ENCODE measurements around the gene TSPAN15.

Gene TSPAN15

GRCh38 chr10:69466158-69466490 lies 14.9 kb downstream of the TSPAN15 start:
- no peak for DNase-seq (ENCODE audit: low read depth)

DNA sequence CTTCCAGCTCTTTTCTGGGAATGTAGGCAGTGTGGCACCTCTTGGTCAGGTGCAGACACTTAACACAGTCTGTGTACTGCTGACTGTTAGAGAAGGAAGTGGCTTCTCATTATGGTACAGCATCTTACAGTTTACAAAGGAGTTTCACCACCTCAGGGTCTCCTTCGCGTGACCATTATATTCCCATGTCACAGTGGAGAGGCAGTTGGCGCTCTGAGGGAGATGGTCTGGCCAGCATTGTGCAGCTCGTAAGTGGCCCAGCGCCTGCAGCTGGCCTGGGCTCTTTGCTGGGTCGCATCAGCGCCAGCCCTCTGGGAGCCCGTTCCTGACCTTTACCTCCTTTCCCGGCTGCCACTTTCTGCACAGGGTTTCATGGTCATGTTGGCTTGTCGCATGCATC lies 15.4 kb downstream of the TSPAN15 start:
- DNase-seq (ENCODE audit: low read depth): no peak

GRCh38 chr10:69467928-69468750 lies 16.9 kb downstream of the TSPAN15 start:
- no peak for DNase-seq (ENCODE audit: low read depth)

- no peak for DNase-seq (ENCODE audit: low read depth)
Observed at GRCh38 chr10:69468751-69469089, 17.5 kb downstream of the TSPAN15 start.

DNA sequence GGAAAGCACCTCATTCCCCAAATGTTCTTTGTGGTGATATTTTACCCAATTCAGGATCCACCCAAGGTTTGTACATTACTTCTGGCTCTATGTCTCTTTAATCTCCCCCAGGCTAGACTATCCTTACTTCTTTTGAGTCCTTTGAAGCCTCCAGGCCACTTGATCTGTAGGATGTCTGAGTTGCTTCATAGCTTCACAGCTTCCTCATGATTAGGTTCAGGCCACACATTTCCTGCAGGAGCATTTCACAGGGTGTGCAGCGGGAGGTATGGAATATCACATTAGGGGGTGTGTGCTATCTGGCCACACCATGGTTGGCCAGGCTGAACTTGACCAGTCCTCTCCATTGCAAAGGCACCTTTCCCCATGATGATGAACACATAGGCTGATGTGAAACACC lies 18.7 kb downstream of the TSPAN15 start:
- no peak for DNase-seq (ENCODE audit: low read depth)

- no peak for DNase-seq (ENCODE audit: low read depth)
Observed at GRCh38 chr10:69470463-69471384, 19.5 kb downstream of the TSPAN15 start.

- DNase-seq (ENCODE audit: low read depth): no peak
Observed at GRCh38 chr10:69472142-69472541, 20.9 kb downstream of the TSPAN15 start.

DNA sequence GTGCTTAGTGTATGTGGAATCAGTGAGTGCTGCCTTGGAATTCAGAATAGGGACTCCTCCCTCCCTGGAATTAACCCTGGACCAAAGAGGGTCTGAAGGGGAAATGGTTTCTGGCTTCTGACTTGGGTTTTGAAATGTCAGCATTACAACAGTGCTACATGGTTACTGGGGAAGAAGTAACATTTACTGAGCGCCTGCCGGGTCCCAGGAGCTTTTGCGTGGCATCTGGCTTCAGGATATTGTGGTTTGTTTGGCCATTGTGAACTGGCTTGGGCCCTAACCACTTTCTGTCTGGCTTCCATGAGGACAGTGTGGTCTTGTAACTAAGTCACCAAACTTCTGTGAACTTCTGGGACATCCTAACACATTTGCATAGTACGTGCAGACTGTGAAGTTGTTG lies 21.3 kb downstream of the TSPAN15 start:
- DNase-seq (ENCODE audit: low read depth): no peak

- no peak for DNase-seq (ENCODE audit: low read depth)
Observed at GRCh38 chr10:69473304-69473990, 22.2 kb downstream of the TSPAN15 start.

GRCh38 chr10:69474742-69475432 lies 23.6 kb downstream of the TSPAN15 start:
- DNase-seq (ENCODE audit: low read depth): no peak

DNA sequence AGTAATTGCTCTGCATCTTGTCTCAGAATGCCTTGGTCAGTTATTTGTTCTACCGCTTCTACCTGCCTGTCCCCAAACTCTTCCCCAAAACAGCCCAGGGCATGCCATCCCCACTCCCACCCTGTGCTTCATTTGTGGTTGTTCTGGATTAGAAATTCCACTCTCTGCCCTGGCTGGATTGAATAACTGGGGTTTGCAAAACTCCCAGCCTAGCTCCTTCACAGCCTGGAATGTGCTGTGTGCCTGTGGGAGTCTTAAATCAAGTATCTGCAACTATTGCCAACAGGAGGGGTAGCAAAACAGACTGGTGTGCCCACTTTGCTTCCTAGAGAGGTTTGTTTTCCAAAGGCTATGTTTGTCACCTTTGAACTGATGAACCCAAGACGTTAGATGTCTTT lies 24.2 kb downstream of the TSPAN15 start:
- no peak for DNase-seq (ENCODE audit: low read depth)

- no peak for DNase-seq (ENCODE audit: low read depth)
Observed at GRCh38 chr10:69477968-69478597, 26.8 kb downstream of the TSPAN15 start.

DNA sequence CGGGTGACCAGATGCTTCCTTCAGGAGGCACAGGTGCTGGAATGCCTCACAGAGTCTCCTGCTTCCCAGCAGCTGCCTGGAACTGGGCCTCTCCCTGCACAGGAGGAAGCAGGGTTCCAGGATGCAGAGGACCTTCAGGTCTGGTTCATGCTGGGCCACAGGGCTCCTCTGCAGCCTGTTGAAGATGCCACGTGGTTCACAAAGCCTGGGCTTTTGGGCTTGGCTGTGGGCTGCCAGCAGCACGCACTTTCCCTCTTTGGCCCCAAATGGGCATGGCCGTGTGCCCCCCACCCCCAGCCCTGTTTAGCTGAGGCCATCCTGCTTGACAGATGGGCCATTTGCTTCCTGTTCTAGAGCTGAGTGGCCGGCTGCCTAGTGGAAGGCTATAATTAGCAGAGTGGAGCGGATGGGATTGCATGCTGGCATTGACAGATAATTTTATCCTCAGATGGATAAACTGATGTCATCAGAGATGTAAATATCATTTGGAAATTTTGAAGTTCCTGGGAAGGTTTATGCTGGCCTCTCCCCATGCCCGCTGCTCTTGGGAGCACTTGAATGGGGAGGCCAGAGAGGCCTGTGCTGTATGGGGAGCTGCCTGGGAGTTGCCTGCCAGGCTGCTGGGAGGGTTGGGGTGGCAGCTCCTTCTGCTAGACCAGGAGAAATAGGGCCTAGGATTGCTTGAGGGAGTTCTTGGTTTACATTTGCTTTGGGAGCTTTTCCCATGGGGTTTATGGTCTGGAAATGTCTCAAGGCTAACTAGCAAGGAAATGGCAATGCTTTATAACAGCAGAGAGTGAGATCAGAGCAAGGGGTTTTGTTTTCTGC lies 28.2 kb downstream of the TSPAN15 start:
- no peak for DNase-seq (ENCODE audit: low read depth)

GRCh38 chr10:69480068-69480412 lies 28.8 kb downstream of the TSPAN15 start:
- DNase-seq (ENCODE audit: low read depth): no peak

DNA sequence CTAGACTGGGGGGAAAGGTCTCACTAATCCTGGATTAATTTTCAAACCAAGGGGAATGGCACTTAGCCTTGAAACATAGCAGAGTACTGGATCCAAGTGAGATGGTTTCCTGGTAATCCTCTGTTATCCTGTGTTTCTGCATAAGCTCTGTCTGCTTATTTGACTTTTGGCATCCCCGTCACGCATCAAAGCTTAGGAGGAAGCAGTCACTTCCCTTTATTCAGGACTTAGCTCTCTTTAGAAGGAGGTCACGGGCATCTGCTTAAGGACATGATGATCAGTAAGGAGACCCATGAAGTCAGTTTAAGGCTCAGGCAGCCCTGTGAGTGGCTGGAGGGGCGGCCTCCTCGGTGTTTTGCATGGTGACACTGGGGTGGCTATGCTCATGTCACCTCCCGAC lies 30.0 kb downstream of the TSPAN15 start:
- no peak for DNase-seq (ENCODE audit: low read depth)

GRCh38 chr10:69481811-69482524 lies 30.7 kb downstream of the TSPAN15 start:
- DNase-seq (ENCODE audit: low read depth): no peak

GRCh38 chr10:69483963-69484362 lies 32.7 kb downstream of the TSPAN15 start:
- DNase-seq (ENCODE audit: low read depth): no peak

GRCh38 chr10:69484736-69485135 lies 33.5 kb downstream of the TSPAN15 start:
- DNase-seq (ENCODE audit: low read depth): no peak

- DNase-seq (ENCODE audit: low read depth): no peak
Observed at GRCh38 chr10:69486922-69487730, 35.9 kb downstream of the TSPAN15 start.

Measured in stimulated activated CD4-positive, alpha-beta T cell treated with anti-CD3 and anti-CD28 coated beads, Interleukin-2, amount 100 ng/mL, for 4 hours (primary cell).